Erythroblast (primary cell): ENCODE data around the gene PIAS2.
"Not testable (repeated sequence)": the region's sequence is repeated elsewhere in the genome, so short reads cannot be mapped to it uniquely, and the experiment has no call there.

ENCODE experiments used
- DNase-seq, 2 experiments: peaks; one replicate each; lab custom pipeline; 2025; lab: John Stamatoyannopoulos, UW
- GATA1 ChIP-seq: IDR thresholded peaks from 2 replicates; pipeline ENCODE4 v1.6.1; 2011; ENCODE audit warnings: low read depth, mild to moderate bottlenecking, control low read depth, low read length, moderate library complexity
- POLR2A ChIP-seq: IDR thresholded peaks from 2 replicates; pipeline ENCODE4 v1.6.1; 2011; ENCODE audit warnings: mild to moderate bottlenecking, low read length

Gene PIAS2, protein sequence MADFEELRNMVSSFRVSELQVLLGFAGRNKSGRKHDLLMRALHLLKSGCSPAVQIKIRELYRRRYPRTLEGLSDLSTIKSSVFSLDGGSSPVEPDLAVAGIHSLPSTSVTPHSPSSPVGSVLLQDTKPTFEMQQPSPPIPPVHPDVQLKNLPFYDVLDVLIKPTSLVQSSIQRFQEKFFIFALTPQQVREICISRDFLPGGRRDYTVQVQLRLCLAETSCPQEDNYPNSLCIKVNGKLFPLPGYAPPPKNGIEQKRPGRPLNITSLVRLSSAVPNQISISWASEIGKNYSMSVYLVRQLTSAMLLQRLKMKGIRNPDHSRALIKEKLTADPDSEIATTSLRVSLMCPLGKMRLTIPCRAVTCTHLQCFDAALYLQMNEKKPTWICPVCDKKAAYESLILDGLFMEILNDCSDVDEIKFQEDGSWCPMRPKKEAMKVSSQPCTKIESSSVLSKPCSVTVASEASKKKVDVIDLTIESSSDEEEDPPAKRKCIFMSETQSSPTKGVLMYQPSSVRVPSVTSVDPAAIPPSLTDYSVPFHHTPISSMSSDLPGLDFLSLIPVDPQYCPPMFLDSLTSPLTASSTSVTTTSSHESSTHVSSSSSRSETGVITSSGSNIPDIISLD

DNA sequence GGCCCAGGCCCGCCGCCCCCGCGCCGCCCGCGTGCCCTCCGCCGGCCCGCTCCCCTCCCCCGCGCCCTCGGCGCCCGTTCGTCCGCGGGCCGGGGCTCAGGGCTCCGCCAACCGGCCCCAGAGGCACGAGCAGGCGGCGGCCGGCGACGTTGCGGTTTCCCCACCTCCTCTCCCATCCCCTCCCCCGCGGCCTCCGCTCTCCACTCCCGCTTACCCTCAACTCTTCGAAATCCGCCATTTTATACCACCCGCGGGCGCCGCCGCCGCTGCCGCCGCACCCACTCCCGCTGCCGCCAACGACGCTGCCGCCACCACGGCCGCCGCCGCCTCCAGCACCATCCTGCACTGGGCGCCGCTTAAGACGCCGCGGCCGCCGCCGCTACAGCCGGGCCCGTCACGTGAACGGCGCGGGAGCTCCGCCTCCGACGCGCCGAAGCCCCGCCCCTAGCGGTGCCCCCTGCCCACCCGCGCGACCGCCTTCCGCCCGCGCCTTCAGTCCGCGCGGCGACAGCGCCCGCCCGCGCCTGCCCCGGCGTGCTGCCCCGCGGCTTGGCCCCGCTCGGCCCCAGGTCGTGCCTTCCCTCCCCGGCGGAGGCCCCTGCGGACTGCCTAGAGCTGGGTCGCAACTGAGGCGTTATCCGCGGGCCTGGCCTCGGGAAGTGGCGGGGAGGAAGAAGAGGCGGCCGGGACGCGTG is at the start of gene PIAS2, which contains the start of gene KATNAL2:
TSS of gene PIAS2 (minus strand) at position 400 of the 695 bp plus-strand sequence. CDS start at position 238, 162 bp downstream.
TSS of gene KATNAL2 (plus strand) at position 495 of the 695 bp plus-strand sequence. CDS start 29,271 bp downstream, outside the sequence.
- TF ChIP-seq GATA1, result no peak
- TF ChIP-seq POLR2A, result peak; percentile 80
- DNase-seq, result peak; percentile 92 to 94

DNA sequence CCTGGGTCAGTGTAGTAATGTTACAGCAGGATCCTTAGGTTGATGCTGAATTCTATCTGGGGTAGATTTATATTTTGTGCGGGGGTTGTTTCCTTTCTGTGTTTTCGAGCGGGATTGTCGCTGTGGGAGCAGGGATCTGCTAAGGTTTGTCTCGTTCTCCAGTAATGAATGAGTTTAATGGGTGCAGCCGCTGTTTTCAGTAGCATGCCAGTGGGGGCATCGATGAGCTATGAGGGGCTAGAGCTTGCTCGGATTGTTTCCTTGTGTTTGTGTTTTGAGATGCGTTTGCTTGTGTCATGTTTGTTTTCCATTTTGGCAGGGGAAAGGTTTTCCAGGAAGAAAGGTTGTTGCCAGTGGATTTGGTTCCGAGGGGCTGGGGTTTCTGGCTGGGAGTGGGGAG is 49.0 kb upstream of the PIAS2 start:
- DNase-seq, result not testable (repeated sequence)

DNA sequence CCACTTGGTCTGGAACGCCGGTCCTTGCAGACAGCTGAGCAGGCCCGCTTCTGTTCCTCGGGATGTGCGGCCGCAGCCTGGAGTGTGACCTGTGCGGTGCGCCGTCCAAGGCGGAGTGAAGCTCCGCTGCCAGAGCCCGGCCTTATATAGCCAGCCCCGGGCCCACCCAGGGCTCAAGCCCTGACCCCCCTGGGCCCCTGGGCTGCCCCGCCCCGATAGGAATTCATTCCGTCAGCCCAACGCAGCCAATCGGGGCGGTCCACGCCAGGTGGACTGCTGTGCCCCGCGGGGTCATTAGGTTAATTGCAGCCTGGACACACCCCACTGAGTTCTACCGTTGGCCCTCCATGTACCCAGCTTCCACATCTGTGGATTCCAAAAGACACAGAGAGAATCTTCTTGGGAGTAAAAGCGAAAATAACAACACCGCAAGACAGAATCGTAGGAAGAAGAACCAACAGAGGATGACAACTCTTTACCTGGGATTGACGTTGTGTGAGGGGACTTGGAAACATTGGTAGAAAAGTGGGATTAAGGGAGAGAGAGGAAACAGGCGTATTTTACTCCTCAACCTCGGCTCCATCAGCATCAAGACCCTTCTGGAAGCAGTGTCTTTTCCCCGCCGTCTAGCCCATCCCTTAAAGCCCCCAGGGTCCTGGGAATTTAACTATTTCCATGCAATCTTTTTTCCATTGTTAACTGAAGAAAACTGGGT is 47.4 kb upstream of the PIAS2 start:
- not testable (repeated sequence) for DNase-seq

DNA sequence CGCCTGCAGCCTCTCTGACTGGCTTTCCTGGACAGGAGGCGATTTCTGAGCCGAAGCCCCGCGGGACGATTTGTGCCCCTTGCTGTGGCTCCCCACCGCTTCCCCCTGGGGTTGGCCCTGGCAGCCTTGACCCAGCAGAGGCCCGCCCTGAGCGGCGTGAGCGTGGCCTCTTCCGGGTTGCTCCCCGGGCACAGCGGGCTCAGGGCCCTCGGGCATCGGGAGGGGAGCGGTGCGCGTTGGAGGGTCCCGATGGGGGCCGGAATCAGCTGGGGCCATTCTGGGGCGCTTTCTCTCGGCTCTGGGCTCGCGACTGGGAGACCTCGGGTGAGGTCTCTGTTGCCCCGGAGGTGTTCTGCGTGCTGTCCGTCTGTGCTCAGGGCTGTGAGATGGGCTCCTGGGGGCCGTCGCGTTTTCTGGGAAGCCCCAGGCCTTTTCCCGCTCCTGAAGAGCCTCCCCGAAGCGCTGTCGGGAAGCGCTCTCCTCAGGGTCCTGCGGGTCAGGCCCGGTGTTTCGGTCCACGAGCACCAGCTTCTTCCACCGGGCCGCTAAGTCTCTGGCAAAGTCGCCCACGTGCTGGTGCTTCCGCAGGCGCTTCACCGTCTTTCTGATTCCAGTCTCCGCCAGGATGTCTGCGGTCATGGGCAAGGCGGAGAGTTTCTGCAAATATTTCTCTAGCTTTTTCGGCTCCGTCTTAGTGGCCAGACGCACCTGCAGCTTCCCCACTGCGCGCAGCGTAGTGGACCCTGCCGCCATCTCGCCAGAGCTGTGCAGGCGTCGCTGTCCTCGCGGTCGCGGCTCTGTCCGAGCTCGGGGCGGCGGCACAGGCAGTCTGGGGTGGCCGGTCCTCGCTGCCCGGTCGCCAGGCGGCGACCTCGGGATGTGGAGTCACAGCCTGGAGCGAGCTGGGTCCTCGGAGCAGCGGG is 46.6 kb upstream of the PIAS2 start:
- not testable (repeated sequence) for DNase-seq

DNA sequence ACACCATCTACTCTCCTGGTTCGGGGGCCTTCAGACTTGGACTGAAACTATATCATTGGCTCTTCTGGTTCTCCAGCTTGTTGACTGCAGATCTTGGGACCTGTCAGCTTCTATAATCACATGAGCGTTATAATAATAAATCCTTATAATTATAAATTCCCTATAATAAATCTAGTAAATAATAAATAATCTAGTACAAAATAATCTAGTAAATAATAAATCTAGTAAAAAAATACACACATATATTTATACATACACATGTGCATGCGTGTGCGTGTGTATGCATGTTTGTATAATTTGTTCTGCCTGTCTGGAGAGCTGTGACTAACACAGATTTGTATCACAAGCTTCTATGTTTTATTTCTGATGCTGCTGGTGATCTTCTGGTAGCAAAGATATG is 40.9 kb upstream of the PIAS2 start:
- no peak for DNase-seq
- TF ChIP-seq POLR2A (no peak), GATA1 (no peak)

DNA sequence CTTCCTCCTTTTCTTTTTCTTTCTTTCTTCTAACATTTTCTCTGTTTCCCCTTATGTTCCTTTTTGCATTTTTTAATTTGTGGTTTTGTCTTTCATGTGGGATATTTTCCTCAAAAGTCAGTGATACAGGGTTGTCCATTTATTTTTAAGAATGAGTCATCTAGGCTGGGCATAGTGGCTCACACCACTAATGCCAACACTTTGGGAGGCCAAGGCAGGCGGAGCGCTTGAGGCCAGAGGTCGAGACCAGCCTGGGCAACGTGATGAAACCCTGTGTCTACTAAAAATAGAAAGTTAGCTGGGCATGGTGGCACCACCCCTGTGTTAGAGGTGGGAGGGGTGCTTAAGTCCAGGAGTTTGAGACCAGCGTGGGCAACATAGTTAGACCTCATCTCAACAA is 35.9 kb upstream of the PIAS2 start:
- no peak for DNase-seq
- TF ChIP-seq POLR2A (no peak), GATA1 (no peak)

DNA sequence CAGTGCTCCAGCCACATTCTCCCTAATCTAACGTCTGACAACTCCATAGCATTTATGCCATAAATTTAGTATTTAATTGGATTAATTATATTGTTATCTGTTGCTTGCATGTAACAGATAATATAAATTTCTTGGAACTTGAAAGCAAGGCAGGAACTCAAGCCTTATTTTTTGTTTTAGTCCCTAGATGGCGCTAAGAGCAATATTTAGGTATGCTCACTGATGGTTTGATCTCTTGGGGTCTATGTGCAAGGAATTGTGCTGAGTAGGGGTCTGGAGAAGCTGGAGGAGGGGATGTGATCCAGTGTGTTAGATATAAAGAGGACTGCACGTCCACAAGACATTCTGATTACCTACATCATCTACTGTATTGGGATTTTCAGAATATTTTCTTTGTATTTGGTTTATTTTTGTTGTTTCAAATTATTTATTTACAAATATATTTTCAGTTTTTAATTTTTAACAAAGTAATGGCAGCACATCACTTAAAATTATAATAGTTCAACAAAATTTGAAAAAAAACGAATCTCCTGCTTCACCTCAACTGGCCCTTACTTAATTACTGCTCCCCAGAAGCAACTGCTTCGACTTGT is 32.9 kb upstream of the PIAS2 start:
- TF ChIP-seq GATA1 (no peak), POLR2A (no peak)
- peak; percentile 32 to 54 for DNase-seq

DNA sequence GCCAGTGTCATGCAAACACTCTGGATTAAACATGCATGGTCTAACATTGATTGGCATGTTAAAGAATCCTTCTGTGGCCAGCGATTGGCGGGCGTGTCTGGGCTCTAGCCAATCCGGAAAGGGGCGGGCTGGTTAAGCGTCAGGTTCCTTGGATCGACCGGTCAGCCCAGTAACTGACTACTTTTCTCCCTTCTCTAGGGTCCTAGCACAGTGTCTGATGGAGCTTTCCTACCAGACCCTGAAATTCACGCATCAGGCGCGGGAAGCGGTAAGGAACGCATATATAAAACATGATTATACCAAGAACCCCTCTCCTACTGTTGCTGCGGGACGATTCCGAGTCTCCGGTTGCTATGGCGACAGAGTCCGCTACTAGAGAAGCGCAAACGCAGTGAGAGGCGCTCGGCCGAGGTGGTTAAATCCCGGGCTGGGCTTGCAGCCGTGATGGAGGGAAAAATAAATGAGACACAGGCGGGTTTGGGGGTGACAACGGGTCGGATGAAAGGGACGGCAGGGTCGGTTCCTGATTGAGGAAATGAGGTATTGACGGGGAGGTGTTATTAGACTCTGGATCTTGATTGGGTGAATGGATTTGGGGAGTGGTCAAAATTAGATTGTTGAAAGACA is 29.5 kb upstream of the PIAS2 start:
- TF ChIP-seq GATA1 (no peak), POLR2A (no peak)
- peak; percentile 68 to 75 for DNase-seq

DNA sequence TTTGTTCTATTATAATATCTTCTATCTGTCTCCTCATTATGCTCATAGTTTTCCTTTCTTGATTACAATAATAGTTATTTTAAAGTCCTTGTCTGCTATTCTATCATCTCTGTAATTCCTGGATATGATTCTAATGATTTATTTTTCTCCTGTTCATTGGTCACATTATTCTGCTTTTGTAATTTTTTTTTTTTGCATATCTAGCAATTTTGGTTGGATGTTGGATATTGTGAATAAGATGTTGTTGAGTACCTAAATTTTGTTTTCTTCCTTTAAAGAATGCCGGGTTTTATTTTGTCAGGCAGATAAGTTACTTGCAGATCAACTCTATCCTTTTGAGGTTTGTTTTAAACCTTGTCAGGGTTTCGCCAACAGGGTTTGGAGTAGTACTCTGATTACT is 25.3 kb upstream of the PIAS2 start:
- no peak for DNase-seq
- TF ChIP-seq GATA1, result no peak
- TF ChIP-seq POLR2A, result no peak

DNA sequence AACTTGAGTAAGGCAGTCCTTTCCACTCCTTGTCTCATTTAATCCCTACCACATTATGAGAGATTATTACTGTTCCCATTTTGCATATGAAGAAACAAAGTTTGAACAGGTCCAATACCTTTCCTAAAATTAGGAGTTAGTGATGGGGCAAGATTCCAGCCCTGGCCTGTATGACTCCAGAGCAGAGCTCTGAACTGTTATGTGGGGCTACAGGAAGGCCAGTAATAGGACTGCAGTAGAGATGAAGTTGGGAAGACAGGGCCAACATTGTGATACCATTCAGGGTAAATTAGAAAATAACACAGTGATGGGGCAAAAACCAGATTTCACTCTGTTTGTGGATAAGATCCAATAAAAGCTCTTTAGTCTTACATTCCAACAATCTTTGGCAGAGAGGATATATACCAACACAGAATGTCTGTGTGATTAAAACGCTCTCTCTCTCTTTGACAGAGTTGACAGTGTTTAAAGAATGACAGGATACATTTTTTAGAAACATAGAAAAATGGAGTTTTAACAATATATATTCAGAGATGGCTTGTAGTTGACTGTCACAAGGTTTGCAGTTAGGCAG is 22.8 kb upstream of the PIAS2 start:
- TF ChIP-seq POLR2A, result no peak
- no peak for TF ChIP-seq GATA1

DNA sequence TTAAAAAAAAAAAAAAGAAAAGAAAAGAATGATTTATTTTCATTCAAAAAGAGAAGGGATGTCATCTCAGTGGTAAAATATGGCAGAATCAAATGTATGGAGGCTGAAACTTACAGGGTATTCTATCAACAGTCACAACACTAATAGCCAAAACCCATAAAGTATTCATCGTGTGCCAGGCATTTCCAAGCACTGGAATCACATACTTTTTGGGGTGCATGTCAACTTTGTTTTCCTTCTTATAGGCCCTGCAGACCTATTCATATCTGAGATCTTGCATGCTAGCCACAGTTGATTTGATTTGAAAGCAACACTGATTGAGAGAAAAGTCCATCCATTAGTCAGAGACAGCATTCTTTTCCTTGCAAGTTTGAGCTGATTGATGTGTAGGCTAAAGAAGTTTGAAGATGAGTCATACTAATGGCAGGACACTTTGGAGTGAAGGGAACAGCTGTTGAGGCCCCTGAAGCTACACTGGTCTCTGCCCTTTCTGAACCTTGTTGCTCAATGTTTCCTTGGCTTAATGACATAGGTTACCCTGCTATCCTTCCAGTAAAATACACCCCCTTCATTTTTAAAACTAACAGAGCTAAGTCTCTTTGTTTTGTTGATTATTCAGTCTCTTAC is 22.1 kb upstream of the PIAS2 start:
- DNase-seq, result no peak
- TF ChIP-seq POLR2A, result no peak
- no peak for TF ChIP-seq GATA1

More for the DNA sequence above, 22.8 kb upstream of the PIAS2 start:
- no peak for DNase-seq
